ENCODE measurements around the gene CTLA4.

The CTLA4 gene

GRCh38 chr2:203889542-203889941 is 22.0 kb downstream of the CTLA4 start:
- no peak for FAIRE-seq
- no peak for DNase-seq (ENCODE audit: insufficient read length, low spot score)

- FAIRE-seq (no peak), DNase-seq (ENCODE audit: insufficient read length, low spot score) (no peak)
These were observed 22.4 kb downstream of the CTLA4 start for GRCh38 chr2:203889944-203890343.

GRCh38 chr2:203890733-203891132 is 23.2 kb downstream of the CTLA4 start:
- no peak for DNase-seq (ENCODE audit: insufficient read length, low spot score)
- FAIRE-seq, result no peak

- DNase-seq (ENCODE audit: insufficient read length, low spot score) (no peak), FAIRE-seq (no peak)
These were observed 23.9 kb downstream of the CTLA4 start for GRCh38 chr2:203891474-203891873.

GRCh38 chr2:203892207-203892606 is 24.6 kb downstream of the CTLA4 start:
- peak; percentile 27 for DNase-seq (ENCODE audit: insufficient read length, low spot score)

GRCh38 chr2:203893401-203893800 is 25.8 kb downstream of the CTLA4 start:
- no peak for FAIRE-seq
- DNase-seq (ENCODE audit: insufficient read length, low spot score), result no peak

More at GRCh38 chr2:203892207-203892606, 24.6 kb downstream of the CTLA4 start:
- FAIRE-seq, result no peak

- no peak for FAIRE-seq
- DNase-seq (ENCODE audit: insufficient read length, low spot score), result no peak
These were observed 26.3 kb downstream of the CTLA4 start for GRCh38 chr2:203893840-203894239.

GRCh38 chr2:203894262-203894661 is 26.7 kb downstream of the CTLA4 start:
- no peak for DNase-seq (ENCODE audit: insufficient read length, low spot score)
- FAIRE-seq, result no peak

GRCh38 chr2:203897544-203897943 is 30.0 kb downstream of the CTLA4 start:
- DNase-seq (ENCODE audit: insufficient read length, low spot score), result no peak
- FAIRE-seq, result no peak

GRCh38 chr2:203898657-203899056 is 31.1 kb downstream of the CTLA4 start:
- DNase-seq (ENCODE audit: insufficient read length, low spot score), result no peak
- no peak for FAIRE-seq

- DNase-seq (ENCODE audit: insufficient read length, low spot score) (no peak), FAIRE-seq (no peak)
These were observed 32.7 kb downstream of the CTLA4 start for GRCh38 chr2:203900253-203900652.

GRCh38 chr2:203904022-203904421 is 36.5 kb downstream of the CTLA4 start:
- DNase-seq (ENCODE audit: insufficient read length, low spot score), result no peak
- FAIRE-seq, result no peak

GRCh38 chr2:203905656-203906055 is 38.1 kb downstream of the CTLA4 start:
- FAIRE-seq (no peak), DNase-seq (ENCODE audit: insufficient read length, low spot score) (no peak)

- no peak for FAIRE-seq
- no peak for DNase-seq (ENCODE audit: insufficient read length, low spot score)
These were observed 40.7 kb downstream of the CTLA4 start for GRCh38 chr2:203908066-203908796.

- DNase-seq (ENCODE audit: insufficient read length, low spot score), result no peak
- no peak for FAIRE-seq
These were observed 41.2 kb downstream of the CTLA4 start for GRCh38 chr2:203908797-203909185.

- DNase-seq (ENCODE audit: insufficient read length, low spot score), result peak; percentile 51
- no peak for FAIRE-seq
These were observed 41.8 kb downstream of the CTLA4 start for GRCh38 chr2:203909261-203909967.

GRCh38 chr2:203909974-203910373 is 42.4 kb downstream of the CTLA4 start:
- DNase-seq (ENCODE audit: insufficient read length, low spot score) (no peak), FAIRE-seq (no peak)

- FAIRE-seq, result no peak
- no peak for DNase-seq (ENCODE audit: insufficient read length, low spot score)
These were observed 46.4 kb downstream of the CTLA4 start for GRCh38 chr2:203913947-203914346.

GRCh38 chr2:203914546-203915182 is 47.1 kb downstream of the CTLA4 start:
- no peak for DNase-seq (ENCODE audit: insufficient read length, low spot score)
- FAIRE-seq, result no peak

- DNase-seq (ENCODE audit: insufficient read length, low spot score), result no peak
- no peak for FAIRE-seq
These were observed 47.7 kb downstream of the CTLA4 start for GRCh38 chr2:203915256-203915655.

GRCh38 chr2:203916756-203917155 is 49.2 kb downstream of the CTLA4 start:
- no peak for FAIRE-seq
- no peak for DNase-seq (ENCODE audit: insufficient read length, low spot score)

GRCh38 chr2:203918264-203918663 is 50.7 kb downstream of the CTLA4 start:
- DNase-seq (ENCODE audit: insufficient read length, low spot score) (no peak), FAIRE-seq (no peak)
